Fibroblast of the aortic adventitia (primary cell): ENCODE measurements around the gene EXOC4. TPM values are rescaled to one million over a fixed set of nuclear protein-coding genes. Genes with fewer than 3 reads are reported as not detected.
A peak's percentile ranks its signal among the peaks of the same experiment; 100 is the strongest.

Experiments used
- DNase-seq: peaks from one replicate; pipeline ENCODE4 v3.0.0-alpha.2; 2010; ENCODE audit warnings: low read depth
- H3K4me3 ChIP-seq: 2 replicates; pipeline ENCODE4 v1.5.1; 2011; ENCODE audit warnings: low read depth, mild to moderate bottlenecking, control low read depth, low read length, moderate library complexity
- CTCF ChIP-seq: IDR thresholded peaks from 2 replicates; pipeline ENCODE4 v1.5.1; 2011; ENCODE audit warnings: mild to moderate bottlenecking, low read length, control low read depth, inconsistent platforms; ENCODE audit not compliant: insufficient read depth
- total RNA-seq: library from RNA; depleted of rRNA; stranded (reverse); fragments of >200 nt; gene quantifications from 2 replicates; pipeline ENCODE4 v1.2.3, GENCODE V29; 2012; ENCODE audit warnings: low replicate concordance

EXOC4 gene
- total RNA-seq, 1 donor: 105 TPM

GRCh38 chr7:133543657-133544056 lies 290.8 kb downstream of the EXOC4 start:
- H3K4me3 ChIP-seq: no peak overlapping the region
- DNase-seq: no peak
- no peak for TF ChIP-seq CTCF

GRCh38 chr7:133545618-133546017 lies 292.7 kb downstream of the EXOC4 start:
- peak; percentile 69 for DNase-seq
- no peak overlapping the region for H3K4me3 ChIP-seq
- no peak for TF ChIP-seq CTCF

- H3K4me3 ChIP-seq: no peak overlapping the region
- DNase-seq: no peak
- TF ChIP-seq CTCF: no peak
Observed at GRCh38 chr7:133547981-133548380, 295.1 kb downstream of the EXOC4 start.

- DNase-seq: no peak
- no peak for TF ChIP-seq CTCF
- H3K4me3 ChIP-seq: no peak overlapping the region
Observed at GRCh38 chr7:133549633-133550032, 296.8 kb downstream of the EXOC4 start.

- H3K4me3 ChIP-seq: no peak overlapping the region
- no peak for DNase-seq
- no peak for TF ChIP-seq CTCF
Observed at GRCh38 chr7:133550145-133550544, 297.3 kb downstream of the EXOC4 start.

- H3K4me3 ChIP-seq: no peak overlapping the region
- TF ChIP-seq CTCF: no peak
- no peak for DNase-seq
Observed at GRCh38 chr7:133550811-133551210, 297.9 kb downstream of the EXOC4 start.

GRCh38 chr7:133551466-133551865 lies 298.6 kb downstream of the EXOC4 start:
- no peak for DNase-seq
- no peak for TF ChIP-seq CTCF
- H3K4me3 ChIP-seq: no peak overlapping the region
